K562 (cell line): ENCODE data around the gene KRTAP9-3. TPM values are rescaled to one million over a fixed set of nuclear protein-coding genes. Genes with fewer than 3 reads are reported as not detected.

Source experiments
- ATAC-seq: fragments of 200-7000 bp; cut with Tn5 transposase; 3 replicates; pipeline ENCODE4 v1.9.1; 2020; ENCODE audit warnings: moderate library complexity
- BruUV-seq: library from RNA; stranded (reverse); fragments of 400-500 nt; replicated peaks from 2 replicates; lab custom pipeline; 2021; lab: Mats Ljungman, UMichigan
- CTCF ChIA-PET: fragments of 300-600 bp; formaldehyde crosslinking; extraction: SDS; loops from one replicate; lab custom pipeline; 2021; ENCODE audit warnings: low intra/inter-chr PET ratio; lab: Yijun Ruan, JAX
- POLR2A ChIA-PET: fragments of 300-600, 350-650 bp; sonication (Branson Sonifier 250); formaldehyde crosslinking; extraction: SDS; loops from one replicate; lab custom pipeline; 2021; ENCODE audit warnings: antibody characterized with exemption, inconsistent platforms; lab: Yijun Ruan, JAX
- DNase-seq, 4 experiments: peaks; one replicate each; pipeline versions ENCODE4 v3.0.0 to v3.0.0-alpha.2; 2011 to 2018; ENCODE audit warnings: low spot score in 3 of 4, mixed read lengths in 3 of 4; ENCODE audit errors: extremely low read depth in 1 of 4
- FAIRE-seq: peaks from 2 replicates; lab custom pipeline; 2011; peaks lifted over from hg19 to GRCh38; lab: Jason Lieb, UNC
- H2AFZ ChIP-seq: 2 replicates; pipeline ENCODE4 v1.6.0; 2011; ENCODE audit warnings: low read depth, low read length, control low read depth, inconsistent platforms
- H3K27ac ChIP-seq: fragments of 200-600 bp; 3 replicates; pipeline ENCODE4 v1.8.0; 2011; ENCODE audit warnings: low read depth, mild to moderate bottlenecking, control low read depth, inconsistent platforms, low read length, moderate library complexity, mixed read lengths; ENCODE audit errors: extremely low read depth
- H3K27me3 ChIP-seq, 2 experiments: fragments of 300-600 bp in 1 of 2; 2 replicates in 1 of 2; 3 replicates in 1 of 2; pipeline versions ENCODE4 v1.6.0 to v1.8.0; 2011; ENCODE audit warnings: inconsistent platforms in 2 of 2, low read length in 2 of 2, mild to moderate bottlenecking in 1 of 2, mixed read lengths in 1 of 2, moderate library complexity in 1 of 2; ENCODE audit not compliant: control insufficient read depth in 2 of 2, insufficient read depth in 2 of 2
- H3K36me3 ChIP-seq: fragments of 300-600 bp; 3 replicates; pipeline ENCODE4 v1.8.0; 2011; ENCODE audit warnings: mild to moderate bottlenecking, low read length, inconsistent platforms; ENCODE audit not compliant: control insufficient read depth, insufficient read depth
- H3K4me1 ChIP-seq, 2 experiments: fragments of 200-600 bp in 1 of 2; replicated peaks in 1 of 2; 2 replicates in 1 of 2; 3 replicates in 1 of 2; pipeline versions ENCODE4 v1.5.1 to v1.8.0; 2011; ENCODE audit warnings: inconsistent platforms in 2 of 2, low read length in 2 of 2, mild to moderate bottlenecking in 1 of 2, mixed read lengths in 1 of 2, moderate library complexity in 1 of 2; ENCODE audit not compliant: control insufficient read depth in 2 of 2, insufficient read depth in 2 of 2
- H3K4me2 ChIP-seq: 2 replicates; pipeline ENCODE4 v1.6.1; 2011; ENCODE audit warnings: low read length, control low read depth, inconsistent platforms, mixed read lengths; ENCODE audit not compliant: insufficient read depth
- H3K4me3 ChIP-seq: fragments of 200-600 bp; sonication (generic), shearing (Covaris generic); 2 replicates; pipeline ENCODE4 v1.5.1; 2016; ENCODE audit warnings: control low read depth, inconsistent platforms
- H3K79me2 ChIP-seq: fragments of 200-600 bp; 3 replicates; pipeline ENCODE4 v1.8.0; 2011; ENCODE audit warnings: low read length, inconsistent platforms; ENCODE audit not compliant: control insufficient read depth, insufficient read depth
- H3K9ac ChIP-seq, 2 experiments: 2 replicates each; pipeline versions ENCODE4 v1.6.0 to v1.6.1; 2011; ENCODE audit warnings: low read depth in 2 of 2, low read length in 2 of 2, control low read depth in 1 of 2, inconsistent platforms in 1 of 2, mild to moderate bottlenecking in 1 of 2, mixed read lengths in 1 of 2; ENCODE audit not compliant: insufficient read depth in 1 of 2
- H3K9me1 ChIP-seq: one replicate; pipeline ENCODE4 v1.6.0; 2011; ENCODE audit warnings: inconsistent platforms, mild to moderate bottlenecking, low read length, moderate library complexity; ENCODE audit not compliant: control insufficient read depth, insufficient read depth
- H3K9me3 ChIP-seq: replicated peaks from 2 replicates; pipeline ENCODE4 v1.5.1; 2011; ENCODE audit warnings: low read depth, low read length, inconsistent platforms; ENCODE audit not compliant: control insufficient read depth, insufficient read depth
- H4K20me1 ChIP-seq: replicated peaks from 2 replicates; pipeline ENCODE4 v1.6.1; 2011; ENCODE audit warnings: low read length, inconsistent platforms, mixed read lengths; ENCODE audit not compliant: control insufficient read depth, insufficient read depth
- BRD4 ChIP-seq: fragments of 200-600 bp; sonication (generic); IDR thresholded peaks from 2 replicates; pipeline ENCODE4 v1.6.1; 2017; ENCODE audit warnings: inconsistent platforms
- CBX2 ChIP-seq: fragments of 200-600 bp; sonication (generic); IDR thresholded peaks from one replicate; pipeline ENCODE4 v1.6.1; 2012; ENCODE audit warnings: mild to moderate bottlenecking, low read length, inconsistent platforms; ENCODE audit not compliant: insufficient read depth, poor library complexity, severe bottlenecking
- DIDO1 ChIP-seq: fragments of 450-650 bp; IDR thresholded peaks from 2 replicates; pipeline ENCODE4 v1.6.1; 2016; ENCODE audit warnings: low read depth, missing biosample characterization, missing genetic modification characterization
- E2F4 ChIP-seq: sonication (generic); formaldehyde crosslinking; IDR thresholded peaks from 2 replicates; pipeline ENCODE4 v1.8.0; 2022; ENCODE audit warnings: mild to moderate bottlenecking, low read depth, missing genetic modification reagents
- ESRRB ChIP-seq: fragments of 250-450 bp; sonication (Bioruptor Pico); IDR thresholded peaks from 2 replicates; pipeline ENCODE4 v1.5.0; 2020; ENCODE audit warnings: mild to moderate bottlenecking, moderate library complexity, borderline replicate concordance
- GATA2 ChIP-seq: sonication (generic); formaldehyde crosslinking; IDR thresholded peaks from 2 replicates; pipeline ENCODE4 v1.4.0; 2020; ENCODE audit warnings: mild to moderate bottlenecking, missing genetic modification reagents
- LCOR ChIP-seq: sonication (generic); formaldehyde crosslinking; IDR thresholded peaks from 2 replicates; pipeline ENCODE4 v1.8.0; 2022; ENCODE audit warnings: mild to moderate bottlenecking, missing genetic modification reagents
- MTF1 ChIP-seq: fragments of 250-450 bp; sonication (Bioruptor Pico); IDR thresholded peaks from 2 replicates; pipeline ENCODE4 v1.9.0; 2021; ENCODE audit warnings: moderate library complexity, mild to moderate bottlenecking, inconsistent platforms, borderline replicate concordance
- RFX7 ChIP-seq: fragments of 250-450 bp; sonication (Bioruptor Pico); IDR thresholded peaks from 2 replicates; pipeline ENCODE4 v1.5.1; 2021; ENCODE audit warnings: mild to moderate bottlenecking
- ZC3H11A ChIP-seq: IDR thresholded peaks from 2 replicates; pipeline ENCODE4 v1.6.1; 2012; ENCODE audit warnings: low read depth, low read length, improper control_type of control experiment
- ZNF146 ChIP-seq: IDR thresholded peaks from one replicate; pipeline ENCODE4 v1.6.1; 2018; ENCODE audit warnings: missing compliant biosample characterization; ENCODE audit not compliant: unreplicated experiment
- ZNF282 ChIP-seq: sonication (generic); formaldehyde crosslinking; IDR thresholded peaks from 2 replicates; pipeline ENCODE4 v1.8.1; 2023; ENCODE audit warnings: missing genetic modification reagents
- ZNF507 ChIP-seq: conservative IDR thresholded peaks from 2 replicates; pipeline ENCODE4 v1.6.1; 2017; ENCODE audit warnings: missing genetic modification characterization, missing compliant biosample characterization
- ZNF655 ChIP-seq: fragments of 250-450 bp; sonication (Bioruptor Pico); IDR thresholded peaks from 2 replicates; pipeline ENCODE4 v1.5.0; 2021
- WGBS: fragments of 100-300 bp; shearing (Covaris generic); methylation state at CpG from one replicate; pipeline ENCODE4 v1.1.6; 2016; ENCODE audit warnings: low coverage, mixed read lengths; ENCODE audit not compliant: insufficient coverage; ENCODE audit errors: missing lambda C conversion rate; 5-methylcytosine and 5-hydroxymethylcytosine counted together
- in situ Hi-C: fragments of 300-500 bp; cut with MboI; formaldehyde crosslinking; loops from 4 replicates; pipeline ENCODE4 v1.15.0; 2018; ENCODE audit warnings: inconsistent platforms, mixed read lengths
- intact Hi-C: fragments of 100-400 bp; cut with micrococcal nuclease; formaldehyde crosslinking; loops from 2 replicates; pipeline ENCODE4 v1.14.2; 2022
- polyA plus RNA-seq, 8 experiments: library from polyadenylated mRNA; depleted of rRNA in 4 of 8; stranded (reverse) in 5 of 8; unstranded in 3 of 8; fragments of >200 nt; fragmentation: Nextera tagmentation in 2 of 8; fragmentation: Illumina TruSeq in 1 of 8; extraction: Ambion mirVana in 2 of 8; extraction: Trizol in 1 of 8; gene quantifications; 2 replicates each; pipeline versions ENCODE4 v1.2.1 to v1.2.3, GENCODE V29; 2011 to 2014; ENCODE audit warnings: inconsistent platforms in 1 of 8, missing spikeins in 1 of 8
- total RNA-seq, 7 experiments: library from RNA; depleted of rRNA in 6 of 7; stranded (reverse); fragments of >200 nt in 6 of 7; fragmentation: Illumina TruSeq in 2 of 7; extraction: Trizol in 2 of 7; gene quantifications; 2 replicates each; pipeline versions ENCODE4 v1.2.1 to v1.2.3, GENCODE V29; 2011 to 2021; ENCODE audit warnings: low replicate concordance in 1 of 7

The KRTAP9-3 gene
- total and polyA plus RNA-seq, 9 of the 15 experiments (the other 6 are each of a cell fraction or from before 2014, with no cell fraction given), result not detected

GRCh38 chr17:41251261-41251660 is 19.0 kb downstream of the KRTAP9-3 start:
- TF ChIP-seq E2F4 (CRISPR knock-in tag) (no peak), GATA2 (CRISPR knock-in tag) (no peak), ZNF507 (tag) (no peak), ZNF655 (CRISPR knock-in tag) (no peak), ZNF282 (CRISPR knock-in tag) (no peak), LCOR (CRISPR knock-in tag) (no peak), BRD4 (no peak), ZC3H11A (no peak), RFX7 (no peak), DIDO1 (tag) (no peak), ESRRB (CRISPR knock-in tag) (no peak), MTF1 (no peak), CBX2 (no peak), ZNF146 (CRISPR knock-in tag) (no peak)
- H3K79me2 ChIP-seq, result no peaks in the 10 kb centered on the region
- POLR2A ChIA-PET, result no interaction called here
- H3K9me1 ChIP-seq, result no peaks in the 10 kb centered on the region
- no peak overlapping the region for H3K4me3 ChIP-seq
- intact Hi-C loops, result no loop called here
- no peak for ATAC-seq
- no peaks in the 10 kb centered on the region for H3K4me1 ChIP-seq
- H2AFZ ChIP-seq, result no peak overlapping the region
- CTCF ChIA-PET, result no interaction called here
- no peak overlapping the region for H3K9ac ChIP-seq
- H3K27me3 ChIP-seq, result peaks cover 0 to 2% of the 10 kb centered on the region in 2 experiments; a peak in 1 of 5 replicates
- H4K20me1 ChIP-seq, result no peaks in the 10 kb centered on the region
- no peak for FAIRE-seq
- H3K36me3 ChIP-seq, result no peaks in the 10 kb centered on the region
- DNase-seq, result peak in 1 of 4 experiments; percentile 0
- WGBS, result 0% methylated on average over 1 of the region's 1 CpG
- in situ Hi-C loops, result no loop called here
- no peak overlapping the region for H3K4me2 ChIP-seq
- H3K9me3 ChIP-seq, result no peaks in the 10 kb centered on the region
- no peak overlapping the region for H3K27ac ChIP-seq
- no TSS peak for BruUV-seq
